ENCODE results near the gene CDH23. TPM values are rescaled to one million over a fixed set of nuclear protein-coding genes. Genes with fewer than 3 reads are reported as not detected.

The CDH23 gene
- total RNA-seq, 1 experiment from 2014 or later = 0.34 TPM

GRCh38 chr10:71854031-71854430 is 457.3 kb downstream of the CDH23 start:
- ChIA-PET POLR2A (no interaction called here), CTCF (interaction anchor here (0.9 to 1.1 kb wide), 3 partner anchors 13 to 1676 kb away, joined by 3 to 13 read pairs (median 3); no protein-coding TSS in a partner anchor)
- H3K4me3 ChIP-seq (ENCODE audit: low read depth, low read length) = no peak overlapping the region
- no peaks in the 10 kb centered on the region for H3K36me3 ChIP-seq (ENCODE audit: control insufficient read depth, insufficient read depth, low read length)
- H3K27me3 ChIP-seq (replicated peaks; ENCODE audit: control insufficient read depth, insufficient read depth, low read length) = no peaks in the 10 kb centered on the region
- no peaks in the 10 kb centered on the region for H3K27me3 Mint-ChIP-seq (ENCODE audit: insufficient read depth, unreplicated experiment)
- peaks cover 23% of the 10 kb centered on the region for H3K36me3 Mint-ChIP-seq (ENCODE audit: insufficient read depth, unreplicated experiment)
- H3K4me3 Mint-ChIP-seq (ENCODE audit: unreplicated experiment) = no peak overlapping the region
- peaks cover 13% of the 10 kb centered on the region for H3K4me1 Mint-ChIP-seq (ENCODE audit: low read depth, unreplicated experiment)
- H3K9me3 Mint-ChIP-seq (ENCODE audit: unreplicated experiment) = no peaks in the 10 kb centered on the region
- H3K27ac Mint-ChIP-seq (ENCODE audit: unreplicated experiment) = no peak overlapping the region
- H3K4me1 ChIP-seq = peaks cover 10% of the 10 kb centered on the region
- TF ChIP-seq CTCF (IDR thresholded peaks at IDR 0.05; ENCODE audit: insufficient read depth in 1 of 2, low read depth in 1 of 2, low read length in 1 of 2, severe bottlenecking in 1 of 2, unreplicated experiment in 1 of 2) = no peak
- intact Hi-C loops (cut with micrococcal nuclease; ENCODE audit: unreplicated experiment) = no loop called here
- no TSS peak for BruUV-seq (replicated peaks)
- DNase-seq = no peak
- no peaks in the 10 kb centered on the region for H3K9me3 ChIP-seq

GRCh38 chr10:71856619-71857018 is 459.9 kb downstream of the CDH23 start:
- Histone ChIP-seq H3K4me3 (ENCODE audit: low read depth, low read length) (no peak overlapping the region), H3K9me3 (no peaks in the 10 kb centered on the region), H3K36me3 (ENCODE audit: control insufficient read depth, insufficient read depth, low read length) (no peaks in the 10 kb centered on the region), H3K27me3 (replicated peaks; ENCODE audit: control insufficient read depth, insufficient read depth, low read length) (no peaks in the 10 kb centered on the region), H3K4me1 (peaks cover 11% of the 10 kb centered on the region)
- intact Hi-C loops (cut with micrococcal nuclease; ENCODE audit: unreplicated experiment) = no loop called here
- POLR2A ChIA-PET = no interaction called here
- no peak for DNase-seq
- no peaks in the 10 kb centered on the region for H3K9me3 Mint-ChIP-seq (ENCODE audit: unreplicated experiment)
- H3K4me3 Mint-ChIP-seq (ENCODE audit: unreplicated experiment) = no peak overlapping the region
- peaks cover 8% of the 10 kb centered on the region for H3K36me3 Mint-ChIP-seq (ENCODE audit: insufficient read depth, unreplicated experiment)
- peaks cover 6% of the 10 kb centered on the region for H3K4me1 Mint-ChIP-seq (ENCODE audit: low read depth, unreplicated experiment)
- TF ChIP-seq CTCF (IDR thresholded peaks at IDR 0.05; ENCODE audit: insufficient read depth in 1 of 2, low read depth in 1 of 2, low read length in 1 of 2, severe bottlenecking in 1 of 2, unreplicated experiment in 1 of 2) = no peak
- H3K27me3 Mint-ChIP-seq (ENCODE audit: insufficient read depth, unreplicated experiment) = no peaks in the 10 kb centered on the region
- no peak overlapping the region for H3K27ac Mint-ChIP-seq (ENCODE audit: unreplicated experiment)
- BruUV-seq (replicated peaks) = no TSS peak
- CTCF ChIA-PET = interaction anchor here (0.5 to 1.1 kb wide), 2 partner anchors 40 to 48 kb away, joined by 3 to 6 read pairs; no protein-coding TSS in a partner anchor

- Mint-ChIP-seq H3K36me3 (ENCODE audit: insufficient read depth, unreplicated experiment) (peaks cover 8% of the 10 kb centered on the region), H3K27me3 (ENCODE audit: insufficient read depth, unreplicated experiment) (no peaks in the 10 kb centered on the region), H3K9me3 (ENCODE audit: unreplicated experiment) (no peaks in the 10 kb centered on the region), H3K4me3 (ENCODE audit: unreplicated experiment) (no peak overlapping the region), H3K4me1 (ENCODE audit: low read depth, unreplicated experiment) (peaks cover 6% of the 10 kb centered on the region), H3K27ac (ENCODE audit: unreplicated experiment) (no peak overlapping the region)
- intact Hi-C loops (cut with micrococcal nuclease; ENCODE audit: unreplicated experiment) = no loop called here
- no TSS peak for BruUV-seq (replicated peaks)
- Histone ChIP-seq H3K36me3 (ENCODE audit: control insufficient read depth, insufficient read depth, low read length) (no peaks in the 10 kb centered on the region), H3K4me3 (ENCODE audit: low read depth, low read length) (no peak overlapping the region), H3K4me1 (peaks cover 11% of the 10 kb centered on the region), H3K27me3 (replicated peaks; ENCODE audit: control insufficient read depth, insufficient read depth, low read length) (no peaks in the 10 kb centered on the region), H3K9me3 (no peaks in the 10 kb centered on the region)
- no peak for DNase-seq
- POLR2A ChIA-PET = interaction anchor here (2.7 kb wide), 1 partner anchor 7 kb away, joined by 29 read pairs; the partner anchor contains the start of gene PSAP
- CTCF ChIA-PET = interaction anchor here (1.5 kb wide), 1 partner anchor 38 kb away, joined by 6 read pairs; no protein-coding TSS in a partner anchor
- TF ChIP-seq CTCF (IDR thresholded peaks at IDR 0.05; ENCODE audit: insufficient read depth in 1 of 2, low read depth in 1 of 2, low read length in 1 of 2, severe bottlenecking in 1 of 2, unreplicated experiment in 1 of 2) = no peak
These were observed 461.5 kb downstream of the CDH23 start for GRCh38 chr10:71857934-71858890.

Data from Caco-2 (cell line).